SU-DHL-6 (cell line): ENCODE data around the gene CSRNP3.

Experiments used
- H2AFZ ChIP-seq: fragments of 200-600 bp; sonication (generic); 2 replicates; pipeline ENCODE4 v1.6.1; 2014; ENCODE audit warnings: low read depth, mild to moderate bottlenecking, moderate library complexity, mixed read lengths, antibody characterized with exemption, low read length; ENCODE audit not compliant: severe bottlenecking
- H3F3A ChIP-seq: fragments of 200-600 bp; shearing (Covaris generic); 2 replicates; pipeline ENCODE4 v1.6.0; 2016; ENCODE audit warnings: antibody characterized with exemption, mild to moderate bottlenecking; ENCODE audit not compliant: insufficient read depth
- H3K27ac ChIP-seq: fragments of 200-600 bp; sonication (generic); 2 replicates; pipeline ENCODE4 v1.5.1; 2016; ENCODE audit warnings: low read depth, mild to moderate bottlenecking, low read length, moderate library complexity, mixed read lengths
- H3K27me3 ChIP-seq: fragments of 200-600 bp; sonication (generic), shearing (Covaris generic); 2 replicates; pipeline ENCODE4 v1.6.0; 2014; ENCODE audit warnings: mild to moderate bottlenecking, low read length
- H3K36me3 ChIP-seq: fragments of 200-600 bp; sonication (generic); 2 replicates; pipeline ENCODE4 v1.6.1; 2014; ENCODE audit warnings: mild to moderate bottlenecking, low read length, mixed read lengths
- H3K4me2 ChIP-seq: fragments of 300-600, 200-600 bp; shearing (Covaris generic), sonication (generic); 2 replicates; pipeline ENCODE4 v1.6.0; 2014; ENCODE audit warnings: low read length, low read depth, mild to moderate bottlenecking; ENCODE audit not compliant: poor library complexity, severe bottlenecking
- H3K4me3 ChIP-seq: fragments of 200-600 bp; sonication (generic); 2 replicates; pipeline ENCODE4 v1.5.1; 2014; ENCODE audit warnings: antibody characterized with exemption, low read length, mild to moderate bottlenecking, mixed read lengths; ENCODE audit not compliant: insufficient read depth, poor library complexity, severe bottlenecking
- H3K79me2 ChIP-seq: fragments of 200-600 bp; sonication (generic); 2 replicates; pipeline ENCODE4 v1.6.1; 2014; ENCODE audit warnings: mild to moderate bottlenecking, low read length, moderate library complexity; ENCODE audit not compliant: insufficient read depth
- H3K9ac ChIP-seq: fragments of 200-600 bp; sonication (generic); 2 replicates; pipeline ENCODE4 v1.7.0; 2014; ENCODE audit warnings: mild to moderate bottlenecking, low read length
- H3K9me2 ChIP-seq: fragments of 200-600 bp; sonication (generic); replicated peaks from 2 replicates; pipeline ENCODE4 v1.6.1; 2014; ENCODE audit warnings: low read length; ENCODE audit not compliant: insufficient read depth
- H3K9me3 ChIP-seq: fragments of 200-600 bp; sonication (generic); 2 replicates; pipeline ENCODE4 v1.6.1; 2014; ENCODE audit warnings: low read length, mixed read lengths; ENCODE audit not compliant: insufficient read depth
- H4K20me1 ChIP-seq: fragments of 200-600 bp; sonication (generic); 2 replicates; pipeline ENCODE4 v1.6.1; 2014; ENCODE audit warnings: low read depth, mild to moderate bottlenecking, antibody characterized with exemption, low read length, moderate library complexity, mixed read lengths
- EZH2phosphoT487 ChIP-seq: fragments of 200-600 bp; sonication (generic), shearing (Covaris generic); conservative IDR thresholded peaks from 2 replicates; pipeline ENCODE4 v1.6.1; 2018; ENCODE audit warnings: mild to moderate bottlenecking, antibody characterized with exemption, low read length, moderate library complexity, mixed read lengths
- TF ChIP-seq, protein P1 (sequence below): fragments of 200-600 bp; sonication (generic); IDR thresholded peaks from one replicate; pipeline ENCODE4 v1.5.1; 2017; ENCODE audit warnings: antibody characterized with exemption, mild to moderate bottlenecking, low read length, moderate library complexity; ENCODE audit not compliant: insufficient read depth, poor library complexity, severe bottlenecking

Gene CSRNP3

DNA sequence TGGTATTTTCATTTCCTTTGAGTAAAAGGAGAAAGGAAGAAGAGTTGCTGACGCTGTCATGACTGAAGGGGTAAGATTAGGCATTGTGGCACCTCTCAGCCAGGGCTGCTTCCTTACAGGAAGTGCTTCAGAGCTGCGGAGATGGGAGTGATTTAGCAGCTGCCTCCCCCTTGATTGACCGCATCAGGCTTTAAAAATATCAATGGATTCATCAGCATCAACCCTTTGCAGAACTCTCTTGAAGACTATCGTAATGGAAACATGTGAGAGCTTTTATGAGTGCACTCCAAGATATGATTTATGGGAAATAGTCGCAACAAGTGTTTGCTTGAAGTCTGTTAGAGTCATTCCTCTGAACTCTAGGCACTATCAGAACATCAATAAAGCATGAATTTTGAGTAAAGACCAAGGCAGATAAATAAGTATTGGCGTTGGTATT lies 141.1 kb downstream of the CSRNP3 start:
- no peak overlapping the region for H3K27ac ChIP-seq
- H3K9ac ChIP-seq: no peak overlapping the region
- H3K79me2 ChIP-seq: no peaks in the 10 kb centered on the region
- H3K4me2 ChIP-seq: no peak overlapping the region
- no peaks in the 10 kb centered on the region for H3K9me3 ChIP-seq
- no peaks in the 10 kb centered on the region for H3K27me3 ChIP-seq
- H3K36me3 ChIP-seq: no peaks in the 10 kb centered on the region
- no peaks in the 10 kb centered on the region for H3K9me2 ChIP-seq
- no peak for TF ChIP-seq EZH2phosphoT487
- TF ChIP-seq, protein P1, sequence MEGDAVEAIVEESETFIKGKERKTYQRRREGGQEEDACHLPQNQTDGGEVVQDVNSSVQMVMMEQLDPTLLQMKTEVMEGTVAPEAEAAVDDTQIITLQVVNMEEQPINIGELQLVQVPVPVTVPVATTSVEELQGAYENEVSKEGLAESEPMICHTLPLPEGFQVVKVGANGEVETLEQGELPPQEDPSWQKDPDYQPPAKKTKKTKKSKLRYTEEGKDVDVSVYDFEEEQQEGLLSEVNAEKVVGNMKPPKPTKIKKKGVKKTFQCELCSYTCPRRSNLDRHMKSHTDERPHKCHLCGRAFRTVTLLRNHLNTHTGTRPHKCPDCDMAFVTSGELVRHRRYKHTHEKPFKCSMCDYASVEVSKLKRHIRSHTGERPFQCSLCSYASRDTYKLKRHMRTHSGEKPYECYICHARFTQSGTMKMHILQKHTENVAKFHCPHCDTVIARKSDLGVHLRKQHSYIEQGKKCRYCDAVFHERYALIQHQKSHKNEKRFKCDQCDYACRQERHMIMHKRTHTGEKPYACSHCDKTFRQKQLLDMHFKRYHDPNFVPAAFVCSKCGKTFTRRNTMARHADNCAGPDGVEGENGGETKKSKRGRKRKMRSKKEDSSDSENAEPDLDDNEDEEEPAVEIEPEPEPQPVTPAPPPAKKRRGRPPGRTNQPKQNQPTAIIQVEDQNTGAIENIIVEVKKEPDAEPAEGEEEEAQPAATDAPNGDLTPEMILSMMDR: no peak
- H3F3A ChIP-seq: no peaks in the 10 kb centered on the region
- no peak overlapping the region for H3K4me3 ChIP-seq
- no peak overlapping the region for H2AFZ ChIP-seq
- no peaks in the 10 kb centered on the region for H4K20me1 ChIP-seq

DNA sequence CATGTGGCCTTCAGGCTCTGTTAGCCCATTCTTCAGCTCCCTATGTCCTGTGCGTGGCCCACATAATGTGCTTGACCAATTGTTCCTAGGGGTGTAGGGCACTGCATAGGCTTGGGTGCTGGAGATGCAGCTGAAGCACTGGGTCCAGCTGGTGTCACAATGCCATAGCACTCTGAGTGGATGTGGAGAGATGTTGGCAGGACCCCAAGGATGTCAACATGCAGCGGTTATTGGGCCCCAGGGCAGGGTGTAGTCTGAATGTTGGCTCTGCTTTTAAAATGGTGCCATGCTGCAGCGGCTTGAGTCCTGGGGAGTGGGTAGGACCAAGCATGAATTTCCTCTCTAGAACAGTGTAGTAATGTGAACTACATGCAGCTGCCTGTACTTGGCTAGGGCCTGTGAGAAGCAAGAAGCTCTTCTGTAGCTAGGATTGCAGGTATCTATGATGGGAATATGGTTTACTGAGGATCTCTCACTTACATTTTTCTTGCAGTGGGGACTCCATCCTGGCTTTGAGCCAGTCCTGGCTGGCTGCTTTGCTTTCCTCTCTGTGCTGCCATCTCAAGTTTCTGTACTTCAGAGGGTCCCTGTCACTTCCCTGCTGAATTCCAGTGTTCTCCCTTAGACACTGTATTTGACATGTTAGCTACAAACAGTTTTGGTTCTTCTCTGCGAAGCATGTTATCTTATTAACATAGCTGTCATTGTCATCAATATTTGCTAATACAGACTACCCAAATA lies 148.4 kb downstream of the CSRNP3 start:
- no peak overlapping the region for H3K4me2 ChIP-seq
- no peak overlapping the region for H2AFZ ChIP-seq
- H3K27ac ChIP-seq: no peak overlapping the region
- H3K79me2 ChIP-seq: no peaks in the 10 kb centered on the region
- H4K20me1 ChIP-seq: no peaks in the 10 kb centered on the region
- no peaks in the 10 kb centered on the region for H3F3A ChIP-seq
- no peak overlapping the region for H3K9ac ChIP-seq
- H3K36me3 ChIP-seq: no peaks in the 10 kb centered on the region
- H3K4me3 ChIP-seq: no peak overlapping the region
- no peaks in the 10 kb centered on the region for H3K9me3 ChIP-seq
- H3K9me2 ChIP-seq: no peaks in the 10 kb centered on the region
- no peak for TF ChIP-seq EZH2phosphoT487
- TF ChIP-seq, protein P1: no peak
- no peaks in the 10 kb centered on the region for H3K27me3 ChIP-seq

DNA sequence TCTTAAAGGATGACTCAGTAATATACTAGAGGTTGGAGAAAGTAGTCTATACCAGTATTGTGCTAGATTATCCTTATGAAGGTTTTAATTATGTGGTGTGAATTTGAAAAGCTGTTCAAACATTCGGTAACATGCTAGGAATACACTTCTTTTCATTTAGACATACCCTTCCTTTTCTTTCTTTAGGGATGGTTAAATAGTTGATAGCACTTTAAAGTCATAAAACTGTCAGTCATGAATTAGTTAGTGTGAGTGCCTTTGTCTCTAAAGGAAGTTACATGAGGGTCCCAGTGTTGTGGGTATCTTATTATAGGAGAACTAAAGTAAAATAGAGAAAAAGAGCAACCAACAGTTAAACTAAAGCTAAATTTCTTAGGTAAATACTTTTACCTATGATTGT lies 149.3 kb downstream of the CSRNP3 start:
- no peak for TF ChIP-seq EZH2phosphoT487
- TF ChIP-seq, protein P1: no peak
- no peak overlapping the region for H3K4me2 ChIP-seq
- H3K9me2 ChIP-seq: no peaks in the 10 kb centered on the region
- no peaks in the 10 kb centered on the region for H4K20me1 ChIP-seq
- H3K79me2 ChIP-seq: no peaks in the 10 kb centered on the region
- H2AFZ ChIP-seq: no peak overlapping the region
- no peak overlapping the region for H3K4me3 ChIP-seq
- no peaks in the 10 kb centered on the region for H3K9me3 ChIP-seq
- H3F3A ChIP-seq: no peaks in the 10 kb centered on the region
- H3K36me3 ChIP-seq: no peaks in the 10 kb centered on the region
- no peak overlapping the region for H3K9ac ChIP-seq
- no peak overlapping the region for H3K27ac ChIP-seq
- no peaks in the 10 kb centered on the region for H3K27me3 ChIP-seq
